WTC11 (cell line): Measurements from ENCODE around the gene PANK3. TPM values are rescaled to one million over a fixed set of nuclear protein-coding genes. Genes with fewer than 3 reads are reported as not detected.
A peak's percentile ranks its signal among the peaks of the same experiment; 100 is the strongest.

Source experiments
- ATAC-seq: fragments of 200-7000 bp; cut with Tn5 transposase; 2 replicates; pipeline ENCODE4 v1.10.0; 2021; ENCODE audit warnings: mild to moderate bottlenecking, moderate library complexity
- CTCF ChIA-PET: fragments of 300-600 bp; sonication (Branson Sonifier 250); formaldehyde crosslinking; loops from one replicate; lab custom pipeline; 2021; ENCODE audit warnings: antibody characterized with exemption; lab: Charles Lee
- POLR2A ChIA-PET: fragments of 350-600 bp; sonication (Branson Sonifier 250); formaldehyde crosslinking; loops from one replicate; lab custom pipeline; 2021; ENCODE audit warnings: antibody characterized with exemption; lab: Charles Lee
- DNase-seq: peaks from one replicate; pipeline ENCODE4 v3.0.0; 2021; ENCODE audit warnings: low spot score
- H3K27ac Mint-ChIP-seq: 2 replicates; pipeline ENCODE4 v1.8.0; 2021; ENCODE audit warnings: mixed read lengths
- H3K27me3 Mint-ChIP-seq: 2 replicates; pipeline ENCODE4 v1.8.0; 2021; ENCODE audit warnings: low read depth, mild to moderate bottlenecking, moderate library complexity, mixed read lengths
- H3K36me3 Mint-ChIP-seq: 2 replicates; pipeline ENCODE4 v1.8.0; 2021; ENCODE audit warnings: mixed read lengths
- H3K4me1 Mint-ChIP-seq: 2 replicates; pipeline ENCODE4 v1.8.0; 2022; ENCODE audit warnings: mixed read lengths
- H3K4me3 Mint-ChIP-seq: 2 replicates; pipeline ENCODE4 v1.8.0; 2021; ENCODE audit warnings: mild to moderate bottlenecking, moderate library complexity, mixed read lengths
- H3K9me3 Mint-ChIP-seq: 2 replicates; pipeline ENCODE4 v1.8.0; 2021; ENCODE audit warnings: mixed read lengths
- ATF2 ChIP-seq: sonication (generic); formaldehyde crosslinking; IDR thresholded peaks from 2 replicates; pipeline ENCODE4 v1.8.1; 2022; ENCODE audit warnings: low read depth, missing genetic modification reagents, borderline replicate concordance
- ATF6 ChIP-seq: sonication (generic); formaldehyde crosslinking; IDR thresholded peaks from 2 replicates; pipeline ENCODE4 v1.8.1; 2023; ENCODE audit warnings: mild to moderate bottlenecking, missing genetic modification reagents
- E2F5 ChIP-seq: sonication (generic); formaldehyde crosslinking; IDR thresholded peaks from 2 replicates; pipeline ENCODE4 v1.8.1; 2022; ENCODE audit warnings: mild to moderate bottlenecking, moderate library complexity, missing genetic modification reagents
- ETV6 ChIP-seq: sonication (generic); formaldehyde crosslinking; IDR thresholded peaks from 2 replicates; pipeline ENCODE4 v1.8.1; 2022; ENCODE audit warnings: mild to moderate bottlenecking, missing genetic modification reagents
- GABPB1 ChIP-seq: sonication (generic); formaldehyde crosslinking; IDR thresholded peaks from 2 replicates; pipeline ENCODE4 v1.8.1; 2023; ENCODE audit warnings: mild to moderate bottlenecking, missing genetic modification reagents
- HMGXB4 ChIP-seq: sonication (generic); formaldehyde crosslinking; IDR thresholded peaks from 2 replicates; pipeline ENCODE4 v1.8.1; 2023; ENCODE audit warnings: mild to moderate bottlenecking, moderate library complexity, missing genetic modification reagents
- NR2C2 ChIP-seq: sonication (generic); formaldehyde crosslinking; IDR thresholded peaks from 2 replicates; pipeline ENCODE4 v1.8.0; 2022; ENCODE audit warnings: mild to moderate bottlenecking, missing genetic modification reagents
- PRRX2 ChIP-seq: fragments of 250-450 bp; sonication (Bioruptor Pico); IDR thresholded peaks from 2 replicates; pipeline ENCODE4 v1.8.0; 2021; ENCODE audit warnings: mild to moderate bottlenecking
- SMAD3 ChIP-seq: sonication (generic); formaldehyde crosslinking; IDR thresholded peaks from 2 replicates; pipeline ENCODE4 v1.8.0; 2022; ENCODE audit warnings: missing genetic modification reagents, mild to moderate bottlenecking, borderline replicate concordance
- SMAD4 ChIP-seq: sonication (generic); formaldehyde crosslinking; IDR thresholded peaks from 2 replicates; pipeline ENCODE4 v1.8.0; 2022; ENCODE audit warnings: mild to moderate bottlenecking, missing genetic modification reagents
- SOX15 ChIP-seq: fragments of 250-450 bp; sonication (Bioruptor Pico); IDR thresholded peaks from 2 replicates; pipeline ENCODE4 v1.9.0; 2021; ENCODE audit warnings: mild to moderate bottlenecking
- TEAD1 ChIP-seq: sonication (generic); formaldehyde crosslinking; IDR thresholded peaks from 2 replicates; pipeline ENCODE4 v1.8.0; 2022; ENCODE audit warnings: mild to moderate bottlenecking, missing genetic modification reagents
- TEAD4 ChIP-seq: sonication (generic); formaldehyde crosslinking; IDR thresholded peaks from 2 replicates; pipeline ENCODE4 v1.8.0; 2022; ENCODE audit warnings: mild to moderate bottlenecking, missing genetic modification reagents
- TP53 ChIP-seq: sonication (generic); formaldehyde crosslinking; IDR thresholded peaks from 2 replicates; pipeline ENCODE4 v1.8.1; 2023; ENCODE audit warnings: mild to moderate bottlenecking, missing genetic modification reagents
- ZBTB43 ChIP-seq: sonication (generic); formaldehyde crosslinking; IDR thresholded peaks from 2 replicates; pipeline ENCODE4 v1.8.1; 2023; ENCODE audit warnings: mild to moderate bottlenecking, missing genetic modification reagents
- ZNF121 ChIP-seq: sonication (generic); formaldehyde crosslinking; IDR thresholded peaks from 2 replicates; pipeline ENCODE4 v1.8.0; 2023; ENCODE audit warnings: missing genetic modification reagents
- ZNF232 ChIP-seq: sonication (generic); formaldehyde crosslinking; IDR thresholded peaks from 2 replicates; pipeline ENCODE4 v1.8.0; 2022; ENCODE audit warnings: mild to moderate bottlenecking, missing genetic modification reagents
- total RNA-seq: library from RNA; stranded (reverse); gene quantifications from 3 replicates; pipeline ENCODE4 v1.2.3, GENCODE V29; 2021
- TF ChIP-seq, protein P1 (sequence below): sonication (generic); formaldehyde crosslinking; IDR thresholded peaks from 2 replicates; pipeline ENCODE4 v1.8.0; 2022; ENCODE audit warnings: missing genetic modification reagents
- TF ChIP-seq, protein P2 (sequence below): fragments of 250-450 bp; sonication (Bioruptor Pico); IDR thresholded peaks from 2 replicates; pipeline ENCODE4 v2.1.2; 2022; ENCODE audit warnings: mild to moderate bottlenecking, moderate library complexity

The PANK3 gene
- total RNA-seq, 1 experiment from 2014 or later = 90.2 TPM

DNA sequence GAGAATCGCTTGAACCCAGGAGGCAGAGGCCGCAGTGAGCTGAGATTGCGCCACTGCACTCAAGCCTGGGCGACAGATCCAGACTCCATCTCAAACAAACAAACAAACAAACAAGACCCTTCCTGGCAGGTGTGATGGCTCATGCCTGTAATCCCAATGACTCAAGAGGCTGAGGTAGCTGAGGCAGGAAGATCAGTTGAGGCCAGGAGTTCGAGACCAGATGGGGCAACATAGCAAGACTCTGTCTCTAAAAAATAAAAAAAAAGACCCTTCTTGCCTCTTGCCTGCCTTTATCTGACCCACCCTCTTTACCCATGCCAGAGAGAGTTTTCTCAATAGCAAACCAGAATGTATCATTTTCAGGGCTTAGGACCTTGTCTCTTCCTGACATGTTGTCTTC is 8.8 kb upstream of the PANK3 start:
- Mint-ChIP-seq H3K27ac (no peak overlapping the region), H3K36me3 (no peaks in the 10 kb centered on the region), H3K9me3 (no peaks in the 10 kb centered on the region), H3K4me3 (no peak overlapping the region), H3K4me1 (no peaks in the 10 kb centered on the region), H3K27me3 (peaks cover 18% of the 10 kb centered on the region)
- CTCF ChIA-PET = no interaction called here
- DNase-seq (no peak), ATAC-seq (no peak)
- TF ChIP-seq, protein P1, sequence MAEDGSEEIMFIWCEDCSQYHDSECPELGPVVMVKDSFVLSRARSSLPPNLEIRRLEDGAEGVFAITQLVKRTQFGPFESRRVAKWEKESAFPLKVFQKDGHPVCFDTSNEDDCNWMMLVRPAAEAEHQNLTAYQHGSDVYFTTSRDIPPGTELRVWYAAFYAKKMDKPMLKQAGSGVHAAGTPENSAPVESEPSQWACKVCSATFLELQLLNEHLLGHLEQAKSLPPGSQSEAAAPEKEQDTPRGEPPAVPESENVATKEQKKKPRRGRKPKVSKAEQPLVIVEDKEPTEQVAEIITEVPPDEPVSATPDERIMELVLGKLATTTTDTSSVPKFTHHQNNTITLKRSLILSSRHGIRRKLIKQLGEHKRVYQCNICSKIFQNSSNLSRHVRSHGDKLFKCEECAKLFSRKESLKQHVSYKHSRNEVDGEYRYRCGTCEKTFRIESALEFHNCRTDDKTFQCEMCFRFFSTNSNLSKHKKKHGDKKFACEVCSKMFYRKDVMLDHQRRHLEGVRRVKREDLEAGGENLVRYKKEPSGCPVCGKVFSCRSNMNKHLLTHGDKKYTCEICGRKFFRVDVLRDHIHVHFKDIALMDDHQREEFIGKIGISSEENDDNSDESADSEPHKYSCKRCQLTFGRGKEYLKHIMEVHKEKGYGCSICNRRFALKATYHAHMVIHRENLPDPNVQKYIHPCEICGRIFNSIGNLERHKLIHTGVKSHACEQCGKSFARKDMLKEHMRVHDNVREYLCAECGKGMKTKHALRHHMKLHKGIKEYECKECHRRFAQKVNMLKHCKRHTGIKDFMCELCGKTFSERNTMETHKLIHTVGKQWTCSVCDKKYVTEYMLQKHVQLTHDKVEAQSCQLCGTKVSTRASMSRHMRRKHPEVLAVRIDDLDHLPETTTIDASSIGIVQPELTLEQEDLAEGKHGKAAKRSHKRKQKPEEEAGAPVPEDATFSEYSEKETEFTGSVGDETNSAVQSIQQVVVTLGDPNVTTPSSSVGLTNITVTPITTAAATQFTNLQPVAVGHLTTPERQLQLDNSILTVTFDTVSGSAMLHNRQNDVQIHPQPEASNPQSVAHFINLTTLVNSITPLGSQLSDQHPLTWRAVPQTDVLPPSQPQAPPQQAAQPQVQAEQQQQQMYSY (CRISPR knock-in tag) = no peak
- no peak for TF ChIP-seq E2F5 (CRISPR knock-in tag)
- peak; percentile 72; the same call in 1 of the 2 replicates for TF ChIP-seq ZNF121 (CRISPR knock-in tag)
- POLR2A ChIA-PET = no interaction called here

- peaks cover 6% of the 10 kb centered on the region for H3K4me1 Mint-ChIP-seq
- no peak for TF ChIP-seq HMGXB4
- no peak for TF ChIP-seq PRRX2 (CRISPR knock-in tag)
- TF ChIP-seq TEAD1 (CRISPR knock-in tag) = no peak
- TF ChIP-seq ZNF232 = no peak
- TF ChIP-seq SOX15 (CRISPR knock-in tag) = no peak
- TF ChIP-seq ATF6 (CRISPR knock-in tag) = no peak
- H3K27me3 Mint-ChIP-seq = peaks cover 10% of the 10 kb centered on the region
- CTCF ChIA-PET = no interaction called here
- DNase-seq (no peak), ATAC-seq (no peak)
- POLR2A ChIA-PET = no interaction called here
- no peaks in the 10 kb centered on the region for H3K36me3 Mint-ChIP-seq
- H3K27ac Mint-ChIP-seq = no peak overlapping the region
- H3K9me3 Mint-ChIP-seq = no peaks in the 10 kb centered on the region; the same call in 1 of the 2 replicates
- no peak overlapping the region for H3K4me3 Mint-ChIP-seq
Measured at GRCh38 chr5:168585119-168585856, 6.1 kb upstream of the PANK3 start.

GRCh38 chr5:168583742-168584482 is 4.7 kb upstream of the PANK3 start:
- no peaks in the 10 kb centered on the region; the same call in 1 of the 2 replicates for H3K9me3 Mint-ChIP-seq
- H3K36me3 Mint-ChIP-seq = no peaks in the 10 kb centered on the region
- H3K4me3 Mint-ChIP-seq = no peak overlapping the region
- peaks cover 10% of the 10 kb centered on the region for H3K27me3 Mint-ChIP-seq
- ATAC-seq (no peak), DNase-seq (no peak)
- CTCF ChIA-PET = no interaction called here
- H3K4me1 Mint-ChIP-seq = peaks cover 12% of the 10 kb centered on the region
- no peak overlapping the region for H3K27ac Mint-ChIP-seq
- POLR2A ChIA-PET = no interaction called here
- no peak for TF ChIP-seq ATF2 (CRISPR knock-in tag)
- no peak for TF ChIP-seq TP53
- no peak for TF ChIP-seq TEAD4 (CRISPR knock-in tag)
- no peak for TF ChIP-seq ETV6 (CRISPR knock-in tag)
- no peak for TF ChIP-seq SMAD4 (CRISPR knock-in tag)
- no peak for TF ChIP-seq NR2C2 (CRISPR knock-in tag)
- no peak for TF ChIP-seq GABPB1
- TF ChIP-seq ZBTB43 (CRISPR knock-in tag) = no peak
- TF ChIP-seq, protein P2, sequence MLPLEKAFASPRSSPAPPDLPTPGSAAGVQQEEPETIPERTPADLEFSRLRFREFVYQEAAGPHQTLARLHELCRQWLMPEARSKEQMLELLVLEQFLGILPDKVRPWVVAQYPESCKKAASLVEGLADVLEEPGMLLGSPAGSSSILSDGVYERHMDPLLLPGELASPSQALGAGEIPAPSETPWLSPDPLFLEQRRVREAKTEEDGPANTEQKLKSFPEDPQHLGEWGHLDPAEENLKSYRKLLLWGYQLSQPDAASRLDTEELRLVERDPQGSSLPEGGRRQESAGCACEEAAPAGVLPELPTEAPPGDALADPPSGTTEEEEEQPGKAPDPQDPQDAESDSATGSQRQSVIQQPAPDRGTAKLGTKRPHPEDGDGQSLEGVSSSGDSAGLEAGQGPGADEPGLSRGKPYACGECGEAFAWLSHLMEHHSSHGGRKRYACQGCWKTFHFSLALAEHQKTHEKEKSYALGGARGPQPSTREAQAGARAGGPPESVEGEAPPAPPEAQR (CRISPR knock-in tag) = no peak
- TF ChIP-seq SMAD3 (CRISPR knock-in tag) = no peak
